HFFc6 (cell line): Measurements from ENCODE around the gene PDE6B. TPM values are rescaled to one million over a fixed set of nuclear protein-coding genes. Genes with fewer than 3 reads are reported as not detected.
"Not testable (repeated sequence)": the region's sequence is repeated elsewhere in the genome, so short reads cannot be mapped to it uniquely, and the experiment has no call there.

ENCODE experiments used
- DNase-seq: peaks from one replicate; pipeline ENCODE4 v3.0.0-alpha.2; 2018
- H3K27ac Mint-ChIP-seq: 2 replicates; pipeline ENCODE4 v1.8.0; 2020; ENCODE audit warnings: mild to moderate bottlenecking, mixed read lengths
- H3K27me3 Mint-ChIP-seq: 2 replicates; pipeline ENCODE4 v1.8.0; 2021; ENCODE audit warnings: mild to moderate bottlenecking, moderate library complexity, mixed read lengths; ENCODE audit not compliant: insufficient read depth
- H3K36me3 Mint-ChIP-seq: 2 replicates; pipeline ENCODE4 v1.8.0; 2021; ENCODE audit warnings: low read depth, mixed read lengths
- H3K4me1 Mint-ChIP-seq: 2 replicates; pipeline ENCODE4 v1.8.0; 2020; ENCODE audit warnings: low read depth, mixed read lengths
- H3K4me3 Mint-ChIP-seq: 2 replicates; pipeline ENCODE4 v1.8.0; 2020; ENCODE audit warnings: mild to moderate bottlenecking, moderate library complexity, mixed read lengths
- H3K9me3 Mint-ChIP-seq: 2 replicates; pipeline ENCODE4 v1.8.0; 2020; ENCODE audit warnings: mild to moderate bottlenecking, mixed read lengths
- CTCF ChIP-seq: fragments of 200-600 bp; sonication (generic); IDR thresholded peaks from 2 replicates; pipeline ENCODE4 v1.5.0; 2021; ENCODE audit warnings: antibody characterized with exemption, mild to moderate bottlenecking
- total RNA-seq, 6 experiments: library from RNA; stranded (reverse); fragmentation: NEBNext Ultra II Directional; extraction: Animal tissue kit (Norgen Biotek cat#: 25700); gene quantifications; 2 replicates in 1 of 6; 3 replicates in 5 of 6; pipeline ENCODE4 v1.2.3, GENCODE V29; 2021

Gene PDE6B
- total RNA-seq, 6 experiments from 2014 or later, result not detected

- Mint-ChIP-seq H3K36me3 (no peaks in the 10 kb centered on the region), H3K27ac (no peak overlapping the region), H3K4me3 (no peak overlapping the region), H3K27me3 (peaks cover 12% of the 10 kb centered on the region), H3K4me1 (peaks cover 12% of the 10 kb centered on the region), H3K9me3 (no peaks in the 10 kb centered on the region)
- DNase-seq, result no peak
- no peak for TF ChIP-seq CTCF
These were observed 64.3 kb downstream of the PDE6B start for GRCh38 chr4:689723-690122.

GRCh38 chr4:692771-693554 is 67.6 kb downstream of the PDE6B start:
- DNase-seq, result no peak
- Mint-ChIP-seq H3K4me1 (peaks cover 1% of the 10 kb centered on the region), H3K4me3 (no peak overlapping the region), H3K27ac (no peak overlapping the region), H3K9me3 (no peaks in the 10 kb centered on the region), H3K36me3 (no peaks in the 10 kb centered on the region), H3K27me3 (peaks cover 21% of the 10 kb centered on the region)
- no peak for TF ChIP-seq CTCF

- not testable (repeated sequence) for DNase-seq, H3K4me3 Mint-ChIP-seq, H3K27ac Mint-ChIP-seq, H3K36me3 Mint-ChIP-seq, H3K4me1 Mint-ChIP-seq, H3K9me3 Mint-ChIP-seq
- peaks cover 23% of the 10 kb centered on the region for H3K27me3 Mint-ChIP-seq
These were observed 69.1 kb downstream of the PDE6B start for GRCh38 chr4:694341-694940.

- H3K27me3 Mint-ChIP-seq, result peaks cover 18% of the 10 kb centered on the region
- no peak for DNase-seq
- no peak overlapping the region for H3K27ac Mint-ChIP-seq
- H3K4me3 Mint-ChIP-seq, result no peak overlapping the region
- TF ChIP-seq CTCF, result no peak
- no peaks in the 10 kb centered on the region for H3K4me1 Mint-ChIP-seq
- no peaks in the 10 kb centered on the region for H3K36me3 Mint-ChIP-seq
- H3K9me3 Mint-ChIP-seq, result no peaks in the 10 kb centered on the region
These were observed 74.6 kb downstream of the PDE6B start for GRCh38 chr4:699816-700580.

GRCh38 chr4:700587-701264 is 75.4 kb downstream of the PDE6B start:
- DNase-seq, result no peak
- no peaks in the 10 kb centered on the region for H3K9me3 Mint-ChIP-seq
- no peak overlapping the region for H3K4me3 Mint-ChIP-seq
- peaks cover 16% of the 10 kb centered on the region for H3K27me3 Mint-ChIP-seq
- TF ChIP-seq CTCF, result peak; percentile 14; the same call in 1 of the 2 replicates
- no peaks in the 10 kb centered on the region for H3K4me1 Mint-ChIP-seq
- no peak overlapping the region for H3K27ac Mint-ChIP-seq
- H3K36me3 Mint-ChIP-seq, result no peaks in the 10 kb centered on the region
